HFF-Myc (cell line): ENCODE measurements around the gene PSEN2.

Source experiments
- DNase-seq: peaks from one replicate; pipeline ENCODE4 v3.0.0-alpha.2; 2011; ENCODE audit warnings: low read depth; ENCODE audit errors: extremely low read depth
- H3K4me3 ChIP-seq: replicated peaks from 2 replicates; pipeline ENCODE4 v1.5.1; 2011; ENCODE audit warnings: low read depth, mild to moderate bottlenecking, control low read depth, low read length
- CTCF ChIP-seq: IDR thresholded peaks from 2 replicates; pipeline ENCODE4 v1.5.1; 2012; ENCODE audit warnings: mild to moderate bottlenecking, low read depth, low read length, control low read depth; ENCODE audit errors: missing control alignments

The PSEN2 gene

GRCh38 chr1:226942392-226942791 is 72.0 kb downstream of the PSEN2 start:
- TF ChIP-seq CTCF: no peak
- no peak for DNase-seq
- peak overlapping the region; percentile 93 for H3K4me3 ChIP-seq

DNA sequence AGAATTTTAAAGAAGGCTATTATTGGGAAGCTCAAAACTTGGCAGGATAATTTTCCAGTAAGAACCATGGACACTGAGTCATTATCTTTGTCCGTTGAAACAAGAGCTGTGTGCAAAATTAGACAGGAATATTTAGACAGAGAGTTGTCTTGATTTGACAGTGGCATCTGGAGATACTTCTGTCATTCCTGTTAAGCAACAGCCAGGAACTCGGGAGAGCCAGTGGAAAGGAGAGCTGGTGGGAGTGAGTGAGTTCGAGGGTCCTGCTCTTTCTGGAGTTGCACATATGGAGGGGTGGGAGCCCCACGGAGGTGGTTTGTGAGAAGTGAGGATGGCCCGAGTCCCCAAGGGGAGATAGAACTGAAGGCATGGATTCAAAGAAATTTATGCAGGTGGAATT is 72.7 kb downstream of the PSEN2 start:
- H3K4me3 ChIP-seq: no peak overlapping the region
- no peak for DNase-seq
- no peak for TF ChIP-seq CTCF

DNA sequence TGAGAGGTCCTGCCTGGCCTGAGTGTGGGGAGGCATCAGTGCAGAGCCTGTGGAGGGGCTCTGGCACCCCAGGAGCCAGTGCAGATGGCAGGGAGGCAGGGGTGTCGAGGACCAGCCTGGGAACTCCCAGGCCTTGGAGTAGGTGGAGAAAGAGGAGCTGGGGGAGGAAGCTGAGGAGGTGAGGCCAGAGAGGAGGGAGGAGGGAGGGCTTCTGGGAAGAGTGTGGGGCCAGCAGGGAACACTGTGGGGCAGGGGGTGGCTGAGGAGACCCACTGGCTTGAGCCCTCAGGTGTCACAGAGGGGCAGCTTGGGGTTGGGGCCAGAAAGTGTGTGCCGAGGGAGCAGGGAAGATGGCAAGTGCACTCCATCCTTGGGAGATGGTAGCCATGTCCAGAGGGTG is 73.5 kb downstream of the PSEN2 start:
- no peak for TF ChIP-seq CTCF
- DNase-seq: no peak
- no peak overlapping the region for H3K4me3 ChIP-seq

GRCh38 chr1:226945106-226945857 is 74.9 kb downstream of the PSEN2 start:
- TF ChIP-seq CTCF: no peak
- no peak for DNase-seq
- H3K4me3 ChIP-seq: no peak overlapping the region; the same call in 1 of the 2 replicates
